B cell (primary cell): ENCODE data around the gene CFAP221.

Experiments
- CTCF ChIP-seq: fragments of 200-600 bp; IDR thresholded peaks from one replicate; pipeline ENCODE4 v1.8.0; 2022; ENCODE audit warnings: antibody characterized with exemption, mild to moderate bottlenecking
- EZH2 ChIP-seq: IDR thresholded peaks from 2 replicates; pipeline ENCODE4 v1.6.1; 2012; ENCODE audit warnings: borderline replicate concordance, low read depth, mild to moderate bottlenecking, moderate library complexity, low read length; ENCODE audit not compliant: insufficient read depth, poor library complexity, severe bottlenecking

GRCh38 chr2:119574108-119574815 is 30.0 kb downstream of the CFAP221 start:
- TF ChIP-seq EZH2 (no peak), CTCF (no peak)
